IMR-90 (cell line): ENCODE results near the gene TOR1AIP2. TPM values are rescaled to one million over a fixed set of nuclear protein-coding genes. Genes with fewer than 3 reads are reported as not detected.

Experiments
- ATAC-seq: fragments of 200-7000 bp; cut with Tn5 transposase; 2 replicates; pipeline ENCODE4 v1.9.1; 2020; ENCODE audit warnings: low read depth, mild to moderate bottlenecking, moderate library complexity
- BruUV-seq: library from RNA; stranded (reverse); fragments of 400-500 nt; replicated peaks from 2 replicates; lab custom pipeline; 2021; lab: Mats Ljungman, UMichigan
- CTCF ChIA-PET: fragments of 300-600 bp; formaldehyde crosslinking; extraction: SDS; loops from one replicate; lab custom pipeline; 2021; ENCODE audit warnings: antibody characterized with exemption; lab: Yijun Ruan, JAX
- POLR2A ChIA-PET: fragments of 300-600 bp; sonication (Branson Sonifier 250); formaldehyde crosslinking; loops from one replicate; lab custom pipeline; 2022; ENCODE audit warnings: antibody characterized with exemption; ENCODE audit not compliant: unreplicated experiment; lab: Charles Lee
- DNase-seq: peaks from one replicate; pipeline ENCODE4 v3.0.0; 2013
- H2AFZ ChIP-seq: replicated peaks from 2 replicates; pipeline ENCODE3; 2013; ENCODE audit warnings: low read length, mild to moderate bottlenecking; ENCODE audit not compliant: poor library complexity
- H2AK5ac ChIP-seq: 2 replicates; pipeline ENCODE4 v1.6.1; 2013; ENCODE audit warnings: low read depth, low read length, inconsistent platforms
- H2AK9ac ChIP-seq: replicated peaks from 2 replicates; pipeline ENCODE3; 2013; ENCODE audit warnings: mild to moderate bottlenecking, low read depth, low read length, moderate library complexity; ENCODE audit not compliant: poor library complexity
- H2BK120ac ChIP-seq: 2 replicates; pipeline ENCODE4 v1.6.1; 2013; ENCODE audit warnings: low read depth, low read length, inconsistent platforms
- H2BK15ac ChIP-seq: 3 replicates; pipeline ENCODE4 v1.6.1; 2013; ENCODE audit warnings: low read depth, low read length, inconsistent platforms
- H2BK20ac ChIP-seq: 2 replicates; pipeline ENCODE4 v1.6.1; 2013; ENCODE audit warnings: low read depth, mild to moderate bottlenecking, inconsistent platforms, low read length, moderate library complexity
- H2BK5ac ChIP-seq: 2 replicates; pipeline ENCODE4 v1.6.1; 2013; ENCODE audit warnings: mild to moderate bottlenecking, low read depth, low read length, inconsistent platforms; ENCODE audit not compliant: poor library complexity, severe bottlenecking
- H3K14ac ChIP-seq: replicated peaks from 2 replicates; pipeline ENCODE4 v1.6.1; 2013; ENCODE audit warnings: low read depth, low read length, inconsistent platforms
- H3K18ac ChIP-seq: 2 replicates; pipeline ENCODE4 v1.6.1; 2013; ENCODE audit warnings: low read depth, low read length, control low read depth
- H3K23ac ChIP-seq: 2 replicates; pipeline ENCODE4 v1.6.1; 2013; ENCODE audit warnings: low read depth, low read length, inconsistent platforms
- H3K27ac ChIP-seq: 2 replicates; pipeline ENCODE4 v1.5.1; 2013; ENCODE audit warnings: mild to moderate bottlenecking, control low read depth, low read length; ENCODE audit not compliant: insufficient read depth
- H3K27me3 ChIP-seq: 2 replicates; pipeline ENCODE4 v1.6.1; 2013; ENCODE audit warnings: low read length; ENCODE audit not compliant: control insufficient read depth, insufficient read depth
- H3K36me3 ChIP-seq: 2 replicates; pipeline ENCODE4 v1.6.1; 2013; ENCODE audit warnings: low read length, mixed read lengths; ENCODE audit not compliant: control insufficient read depth, insufficient read depth
- H3K4ac ChIP-seq: 2 replicates; pipeline ENCODE4 v1.6.1; 2013; ENCODE audit warnings: low read depth, low read length, inconsistent platforms
- H3K4me1 ChIP-seq: 2 replicates; pipeline ENCODE4 v1.6.1; 2013; ENCODE audit warnings: low read length, mixed read lengths; ENCODE audit not compliant: control insufficient read depth, insufficient read depth
- H3K4me2 ChIP-seq: 2 replicates; pipeline ENCODE4 v1.6.1; 2013; ENCODE audit warnings: low read depth, mild to moderate bottlenecking, control low read depth, low read length, moderate library complexity
- H3K4me3 ChIP-seq: 2 replicates; pipeline ENCODE4 v1.5.1; 2013; ENCODE audit warnings: low read depth, mild to moderate bottlenecking, control low read depth, low read length, moderate library complexity; ENCODE audit not compliant: insufficient read depth
- H3K56ac ChIP-seq: 2 replicates; pipeline ENCODE4 v1.6.1; 2013; ENCODE audit warnings: low read length, inconsistent platforms; ENCODE audit not compliant: insufficient read depth; ENCODE audit errors: extremely low read depth
- H3K79me1 ChIP-seq, 2 experiments: 2 replicates each; pipeline ENCODE4 v1.6.1; 2013; ENCODE audit warnings: low read length in 2 of 2, inconsistent platforms in 1 of 2, low read depth in 1 of 2
- H3K9ac ChIP-seq: 2 replicates; pipeline ENCODE4 v1.6.1; 2013; ENCODE audit warnings: low read depth, low read length, control low read depth
- H3K9me1 ChIP-seq: 2 replicates; pipeline ENCODE4 v1.6.1; 2013; ENCODE audit warnings: low read length, inconsistent platforms; ENCODE audit not compliant: insufficient read depth
- H3K9me3 ChIP-seq: 2 replicates; pipeline ENCODE4 v1.6.1; 2013; ENCODE audit warnings: low read length; ENCODE audit not compliant: control insufficient read depth, insufficient read depth
- H4K20me1 ChIP-seq: 2 replicates; pipeline ENCODE4 v1.6.1; 2013; ENCODE audit warnings: low read length, inconsistent platforms; ENCODE audit not compliant: insufficient read depth
- H4K5ac ChIP-seq: 2 replicates; pipeline ENCODE4 v1.6.1; 2013; ENCODE audit warnings: mild to moderate bottlenecking, low read depth, low read length, control low read depth
- H4K8ac ChIP-seq, 2 experiments: 2 replicates each; pipeline ENCODE4 v1.6.1; 2013; ENCODE audit warnings: low read depth in 2 of 2, low read length in 2 of 2, control low read depth in 1 of 2, inconsistent platforms in 1 of 2
- H4K91ac ChIP-seq: 2 replicates; pipeline ENCODE4 v1.6.1; 2013; ENCODE audit warnings: low read depth, low read length, inconsistent platforms; ENCODE audit not compliant: insufficient read depth
- BHLHE40 ChIP-seq: fragments of 150-350 bp; IDR thresholded peaks from 2 replicates; pipeline ENCODE4 v1.6.1; 2016; ENCODE audit warnings: mild to moderate bottlenecking, low read depth, low read length
- CEBPB ChIP-seq: IDR thresholded peaks from 2 replicates; pipeline ENCODE4 v1.6.1; 2012; ENCODE audit warnings: low read depth, low read length, improper control_type of control experiment
- CHD1 ChIP-seq: IDR thresholded peaks from 2 replicates; pipeline ENCODE4 v1.6.1; 2012; ENCODE audit warnings: low read depth, low read length, improper control_type of control experiment
- FOS ChIP-seq: fragments of 150-350 bp; IDR thresholded peaks from 2 replicates; pipeline ENCODE4 v1.6.1; 2016; ENCODE audit warnings: low read depth, low read length
- MAFK ChIP-seq: IDR thresholded peaks from 2 replicates; pipeline ENCODE4 v1.6.1; 2012; ENCODE audit warnings: low read depth, low read length, improper control_type of control experiment
- MAZ ChIP-seq: IDR thresholded peaks from 2 replicates; pipeline ENCODE4 v1.6.1; 2012; ENCODE audit warnings: low read depth, mild to moderate bottlenecking, low read length, improper control_type of control experiment, moderate library complexity, borderline replicate concordance
- MXI1 ChIP-seq: IDR thresholded peaks from 2 replicates; pipeline ENCODE4 v1.6.1; 2012; ENCODE audit warnings: low read depth, mild to moderate bottlenecking, low read length, moderate library complexity, borderline replicate concordance
- NFE2L2 ChIP-seq: fragments of 150-350 bp; IDR thresholded peaks from 2 replicates; pipeline ENCODE4 v1.6.1; 2016; ENCODE audit warnings: low read depth, mild to moderate bottlenecking, low read length
- POLR2A ChIP-seq: IDR thresholded peaks from 2 replicates; pipeline ENCODE4 v1.6.1; 2012; ENCODE audit warnings: mild to moderate bottlenecking, low read depth, low read length
- RAD21 ChIP-seq: IDR thresholded peaks from 2 replicates; pipeline ENCODE4 v1.6.1; 2012; ENCODE audit warnings: low read length, improper control_type of control experiment
- RCOR1 ChIP-seq: IDR thresholded peaks from 2 replicates; pipeline ENCODE4 v1.6.1; 2012; ENCODE audit warnings: mild to moderate bottlenecking, low read length, improper control_type of control experiment; ENCODE audit not compliant: insufficient replicate concordance
- RFX5 ChIP-seq: IDR thresholded peaks from 2 replicates; pipeline ENCODE4 v1.8.0; 2012; ENCODE audit warnings: low read depth, mild to moderate bottlenecking, low read length, moderate library complexity
- SMC3 ChIP-seq: fragments of 150-350 bp; IDR thresholded peaks from 2 replicates; pipeline ENCODE4 v1.6.1; 2016; ENCODE audit warnings: low read depth, mild to moderate bottlenecking, antibody characterized with exemption, low read length, moderate library complexity
- WGBS, 2 experiments: methylation state at CpG; one replicate each; pipeline versions ENCODE4 v1.1.5 to v1.1.7; 2013; ENCODE audit warnings: missing lambda C conversion rate in 2 of 2; ENCODE audit not compliant: insufficient read length in 1 of 2; ENCODE audit errors: extremely low coverage in 2 of 2; 5-methylcytosine and 5-hydroxymethylcytosine counted together
- dilution Hi-C: fragments of 300-500 bp; cut with HindIII; formaldehyde crosslinking; loops from one replicate; pipeline ENCODE4 v1.14.3; 2018; ENCODE audit warnings: low sequenced_read_pairs; ENCODE audit not compliant: unreplicated experiment
- in situ Hi-C: fragments of 300-500 bp; cut with MboI; formaldehyde crosslinking; loops from 3 replicates; pipeline ENCODE4 v1.14.3; 2019; ENCODE audit warnings: low sequenced_read_pairs, inconsistent platforms, mixed read lengths
- intact Hi-C: fragments of 100-400 bp; cut with micrococcal nuclease; formaldehyde crosslinking; loops from 2 replicates; pipeline ENCODE4 v1.10.0; 2022
- polyA plus RNA-seq, 3 experiments: library from polyadenylated mRNA; depleted of rRNA; stranded (reverse); fragments of >200 nt; gene quantifications; 2 replicates each; pipeline ENCODE4 v1.2.3, GENCODE V29; 2012; ENCODE audit warnings: low replicate concordance in 1 of 3
- total RNA-seq: library from RNA; depleted of rRNA; stranded (reverse); fragments of >200 nt; gene quantifications from 2 replicates; pipeline ENCODE4 v1.2.3, GENCODE V29; 2012
- TF ChIP-seq, protein P1 (sequence below): fragments of 150-350 bp; IDR thresholded peaks from 2 replicates; pipeline ENCODE4 v1.6.1; 2017; ENCODE audit warnings: mild to moderate bottlenecking, antibody characterized with exemption, low read length, low read depth
- TF ChIP-seq, protein P2 (sequence below): fragments of 150-350 bp; IDR thresholded peaks from 2 replicates; pipeline ENCODE4 v1.6.1; 2016; ENCODE audit warnings: low read depth, mild to moderate bottlenecking, low read length, moderate library complexity, borderline replicate concordance
- TF ChIP-seq, protein P3 (sequence below): conservative IDR thresholded peaks from 2 replicates; pipeline ENCODE4 v1.5.1; 2012; ENCODE audit warnings: mild to moderate bottlenecking, low read depth, low read length, improper control_type of control experiment

Gene TOR1AIP2
- total and polyA plus RNA-seq, 2 of the 4 experiments (the other 2 are of a cell fraction) = 20.7 to 85.0 TPM

DNA sequence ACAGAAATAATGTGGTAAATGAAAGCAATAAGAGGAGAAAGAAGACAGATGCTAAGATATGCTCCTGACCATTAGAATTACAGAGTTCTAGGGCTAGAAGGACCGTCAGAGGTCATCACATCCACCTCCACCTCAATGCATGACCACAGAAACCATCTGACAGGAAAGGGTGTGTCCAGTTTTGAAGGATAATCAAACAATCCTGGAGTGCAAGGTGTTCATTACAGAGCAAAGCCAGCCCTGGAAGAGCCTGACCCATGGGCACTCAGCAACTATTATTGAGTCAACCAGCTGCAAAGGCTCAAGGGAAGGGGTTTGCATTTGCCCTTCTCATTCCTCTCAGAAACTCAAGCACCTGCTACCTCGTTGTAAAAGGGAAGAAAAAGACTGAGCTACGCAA is 46.4 kb downstream of the TOR1AIP2 start:
- no peak overlapping the region for H2AK5ac ChIP-seq
- no peaks in the 10 kb centered on the region for H4K20me1 ChIP-seq
- no peak overlapping the region for H2AK9ac ChIP-seq
- DNase-seq = no peak
- TF ChIP-seq NFE2L2 = no peak
- TF ChIP-seq CHD1 = no peak
- TF ChIP-seq BHLHE40 = no peak
- TF ChIP-seq SMC3 = no peak
- no peak for TF ChIP-seq POLR2A
- TF ChIP-seq MXI1 = no peak
- TF ChIP-seq RAD21 = no peak
- TF ChIP-seq, protein P1, sequence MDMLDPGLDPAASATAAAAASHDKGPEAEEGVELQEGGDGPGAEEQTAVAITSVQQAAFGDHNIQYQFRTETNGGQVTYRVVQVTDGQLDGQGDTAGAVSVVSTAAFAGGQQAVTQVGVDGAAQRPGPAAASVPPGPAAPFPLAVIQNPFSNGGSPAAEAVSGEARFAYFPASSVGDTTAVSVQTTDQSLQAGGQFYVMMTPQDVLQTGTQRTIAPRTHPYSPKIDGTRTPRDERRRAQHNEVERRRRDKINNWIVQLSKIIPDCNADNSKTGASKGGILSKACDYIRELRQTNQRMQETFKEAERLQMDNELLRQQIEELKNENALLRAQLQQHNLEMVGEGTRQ = no peak
- TF ChIP-seq MAFK = no peak
- no peak for TF ChIP-seq RCOR1
- no peak for TF ChIP-seq RFX5
- TF ChIP-seq, protein P2, sequence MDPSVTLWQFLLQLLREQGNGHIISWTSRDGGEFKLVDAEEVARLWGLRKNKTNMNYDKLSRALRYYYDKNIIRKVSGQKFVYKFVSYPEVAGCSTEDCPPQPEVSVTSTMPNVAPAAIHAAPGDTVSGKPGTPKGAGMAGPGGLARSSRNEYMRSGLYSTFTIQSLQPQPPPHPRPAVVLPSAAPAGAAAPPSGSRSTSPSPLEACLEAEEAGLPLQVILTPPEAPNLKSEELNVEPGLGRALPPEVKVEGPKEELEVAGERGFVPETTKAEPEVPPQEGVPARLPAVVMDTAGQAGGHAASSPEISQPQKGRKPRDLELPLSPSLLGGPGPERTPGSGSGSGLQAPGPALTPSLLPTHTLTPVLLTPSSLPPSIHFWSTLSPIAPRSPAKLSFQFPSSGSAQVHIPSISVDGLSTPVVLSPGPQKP = no peak
- TF ChIP-seq, protein P3, sequence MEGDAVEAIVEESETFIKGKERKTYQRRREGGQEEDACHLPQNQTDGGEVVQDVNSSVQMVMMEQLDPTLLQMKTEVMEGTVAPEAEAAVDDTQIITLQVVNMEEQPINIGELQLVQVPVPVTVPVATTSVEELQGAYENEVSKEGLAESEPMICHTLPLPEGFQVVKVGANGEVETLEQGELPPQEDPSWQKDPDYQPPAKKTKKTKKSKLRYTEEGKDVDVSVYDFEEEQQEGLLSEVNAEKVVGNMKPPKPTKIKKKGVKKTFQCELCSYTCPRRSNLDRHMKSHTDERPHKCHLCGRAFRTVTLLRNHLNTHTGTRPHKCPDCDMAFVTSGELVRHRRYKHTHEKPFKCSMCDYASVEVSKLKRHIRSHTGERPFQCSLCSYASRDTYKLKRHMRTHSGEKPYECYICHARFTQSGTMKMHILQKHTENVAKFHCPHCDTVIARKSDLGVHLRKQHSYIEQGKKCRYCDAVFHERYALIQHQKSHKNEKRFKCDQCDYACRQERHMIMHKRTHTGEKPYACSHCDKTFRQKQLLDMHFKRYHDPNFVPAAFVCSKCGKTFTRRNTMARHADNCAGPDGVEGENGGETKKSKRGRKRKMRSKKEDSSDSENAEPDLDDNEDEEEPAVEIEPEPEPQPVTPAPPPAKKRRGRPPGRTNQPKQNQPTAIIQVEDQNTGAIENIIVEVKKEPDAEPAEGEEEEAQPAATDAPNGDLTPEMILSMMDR = no peak
- no peak for TF ChIP-seq CEBPB
- no peak for TF ChIP-seq MAZ
- TF ChIP-seq FOS = no peak
- H3K56ac ChIP-seq = no peak overlapping the region
- no peak overlapping the region for H4K8ac ChIP-seq
- no peaks in the 10 kb centered on the region for H3K9me1 ChIP-seq
- peaks cover 4% of the 10 kb centered on the region for H3K36me3 ChIP-seq
- no peak overlapping the region for H2BK5ac ChIP-seq
- BruUV-seq = no TSS peak
- H4K5ac ChIP-seq = no peak overlapping the region
- H3K14ac ChIP-seq = no peak overlapping the region
- no peak overlapping the region for H3K23ac ChIP-seq
- CTCF ChIA-PET = no interaction called here
- H3K4me3 ChIP-seq = no peak overlapping the region
- peaks cover 3% of the 10 kb centered on the region; the same call in 1 of the 2 replicates for H3K4me1 ChIP-seq
- H3K9me3 ChIP-seq = no peaks in the 10 kb centered on the region
- H3K4ac ChIP-seq = no peak overlapping the region
- dilution Hi-C loops = no loop called here
- in situ Hi-C loops = no loop called here
- H3K9ac ChIP-seq = no peak overlapping the region
- no peak overlapping the region for H2BK120ac ChIP-seq
- intact Hi-C loops = no loop called here
- no peak for ATAC-seq
- no peak overlapping the region for H3K4me2 ChIP-seq
- H2BK20ac ChIP-seq = no peak overlapping the region
- no peak overlapping the region for H2AFZ ChIP-seq
- H3K18ac ChIP-seq = no peak overlapping the region
- WGBS, 2 experiments = no CpG with 5 or more reads among the region's 3 CpGs
- no peak overlapping the region for H3K27ac ChIP-seq
- no peak overlapping the region for H4K91ac ChIP-seq
- H3K79me1 ChIP-seq = no peaks in the 10 kb centered on the region
- H3K27me3 ChIP-seq = peaks cover 18% of the 10 kb centered on the region
- POLR2A ChIA-PET = no interaction called here
- no peak overlapping the region for H2BK15ac ChIP-seq
